NCI-H1092 (cell line): ENCODE data around the gene NDUFV1.
A peak's percentile ranks its signal among the peaks of the same experiment; 100 is the strongest.

Source experiments
- DNase-seq: peaks from one replicate; lab custom pipeline; 2025; lab: John Stamatoyannopoulos, UW

NDUFV1 gene

DNA sequence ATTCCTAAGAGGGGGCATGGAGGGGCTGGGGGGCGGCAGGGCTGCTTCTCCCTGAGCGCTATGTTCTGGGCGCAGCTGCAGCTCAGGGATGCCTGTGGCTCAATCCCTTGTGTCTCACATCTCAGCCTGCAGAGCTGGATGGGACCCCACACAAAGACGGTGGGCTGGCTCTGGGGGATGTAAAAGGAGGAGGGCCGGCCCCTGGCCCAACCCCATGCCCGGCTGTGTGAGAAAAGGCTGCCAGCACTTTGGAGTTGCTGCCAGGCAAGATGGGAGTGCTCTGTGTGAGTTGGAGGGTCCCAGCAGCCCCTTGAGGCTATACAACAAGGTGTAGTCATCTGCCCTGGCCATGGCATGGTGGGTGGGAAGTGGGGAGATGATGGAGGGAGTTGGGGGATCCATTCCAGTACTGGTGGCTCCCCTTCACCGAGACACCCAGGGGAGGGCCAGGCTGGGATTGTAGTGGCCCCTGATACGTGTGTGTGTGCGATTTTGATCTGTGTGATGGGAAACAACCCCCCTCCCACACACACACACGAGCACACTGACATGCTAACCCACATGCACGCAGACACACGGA, 34.1 kb downstream of the NDUFV1 start:
- DNase-seq, result no peak

DNA sequence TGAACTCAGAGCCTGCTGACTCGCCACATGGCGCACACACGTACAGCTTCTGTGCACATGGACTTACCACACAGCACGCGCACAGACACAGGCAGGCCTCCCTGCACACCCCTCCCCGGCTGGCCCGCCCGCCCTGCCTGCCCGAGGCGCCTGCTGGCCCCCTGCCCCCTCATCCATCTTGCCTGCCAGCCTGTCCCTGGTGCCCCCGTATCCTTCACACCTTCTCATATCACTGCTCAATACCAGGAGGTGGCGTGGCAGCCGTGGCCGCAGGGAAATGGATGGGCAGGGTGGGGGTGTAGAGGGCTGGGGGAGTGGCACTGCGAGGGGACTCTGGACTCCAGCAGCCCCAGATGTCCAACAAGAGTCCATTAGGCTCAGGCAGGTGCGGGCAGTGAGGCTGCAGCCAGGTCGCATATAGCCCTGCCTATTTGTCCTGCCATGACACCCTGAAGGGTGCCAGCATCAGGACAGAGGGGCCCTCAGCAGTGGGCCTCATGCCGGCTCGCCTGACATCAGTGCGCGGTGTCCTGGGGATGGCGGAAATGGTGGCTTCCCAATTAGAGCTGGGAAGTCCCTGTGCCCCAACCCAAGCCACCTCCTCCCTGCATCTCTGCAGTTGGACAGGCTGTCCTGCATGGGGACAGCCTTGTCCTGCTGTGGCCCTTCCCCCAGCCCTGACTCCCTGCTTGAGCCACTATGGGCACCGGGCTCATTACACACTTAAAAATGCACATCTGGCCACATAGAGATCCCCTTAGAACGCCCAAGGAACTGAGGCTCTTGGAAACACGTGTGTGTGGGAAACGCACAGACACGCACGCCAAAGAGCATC, 34.8 kb downstream of the NDUFV1 start:
- no peak for DNase-seq

DNA sequence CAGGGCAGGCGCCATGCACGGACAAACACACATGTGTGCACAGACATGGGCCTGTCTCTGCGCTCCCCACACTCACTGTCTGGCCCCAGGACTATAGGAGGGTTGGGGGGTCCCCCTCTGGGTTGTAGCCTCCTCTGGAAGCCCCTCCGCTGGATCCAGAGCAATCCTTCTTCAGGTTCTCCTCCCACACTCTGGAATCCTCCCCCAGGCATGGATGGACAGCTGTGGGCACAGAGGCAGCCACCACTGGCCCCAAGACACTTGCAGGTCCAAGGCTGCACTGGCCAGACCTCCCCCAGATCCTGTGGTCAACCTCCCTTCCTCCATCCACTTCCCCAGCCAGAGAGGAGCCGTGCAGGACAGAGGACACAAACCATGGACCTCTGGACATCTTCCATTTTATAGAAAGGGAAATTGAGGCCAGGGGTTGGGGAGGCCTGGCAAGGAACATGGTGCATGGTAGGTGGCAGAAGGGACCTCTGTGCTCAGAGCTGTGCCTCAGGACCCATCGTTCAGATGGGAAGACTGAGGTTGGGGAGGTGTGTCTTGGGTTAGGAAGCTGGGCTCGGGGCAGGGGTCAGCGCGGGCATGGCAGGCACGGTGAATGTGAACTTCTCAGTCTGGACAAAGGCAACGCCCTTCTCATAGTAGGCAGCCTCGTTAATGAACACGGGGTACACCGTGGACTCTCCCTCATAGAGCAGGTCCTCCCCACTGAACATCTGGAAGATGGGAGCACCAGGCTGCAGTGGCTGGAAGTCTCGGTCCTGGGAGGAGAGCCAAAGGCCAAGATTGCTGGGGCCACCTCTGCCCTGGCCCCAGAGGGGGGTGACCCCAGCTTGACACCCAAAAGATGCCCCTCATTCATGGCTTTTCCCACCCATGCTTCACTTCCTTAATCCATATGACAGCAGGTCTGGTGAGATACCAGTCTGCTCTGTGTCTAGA, 35.7 kb downstream of the NDUFV1 start:
- no peak for DNase-seq

DNA sequence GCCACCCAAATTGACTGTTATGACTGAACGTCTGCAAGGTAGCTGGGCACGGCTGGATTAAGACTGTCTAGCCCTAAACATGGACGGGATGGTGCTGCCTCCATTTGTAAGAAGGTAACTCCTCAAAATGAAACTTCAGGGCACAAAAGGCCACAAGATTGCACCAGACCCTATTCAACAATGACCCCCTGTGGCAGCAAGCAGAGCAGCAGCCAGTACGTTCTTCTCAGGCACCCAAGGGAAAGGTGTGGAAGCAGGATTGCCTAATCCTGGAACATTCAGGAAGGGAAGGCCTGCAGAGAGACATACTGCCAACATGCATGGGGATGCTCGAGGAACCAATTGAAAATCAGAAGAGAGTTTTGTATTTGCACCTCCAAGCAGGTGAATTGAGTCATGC, 37.3 kb downstream of the NDUFV1 start:
- DNase-seq, result no peak

DNA sequence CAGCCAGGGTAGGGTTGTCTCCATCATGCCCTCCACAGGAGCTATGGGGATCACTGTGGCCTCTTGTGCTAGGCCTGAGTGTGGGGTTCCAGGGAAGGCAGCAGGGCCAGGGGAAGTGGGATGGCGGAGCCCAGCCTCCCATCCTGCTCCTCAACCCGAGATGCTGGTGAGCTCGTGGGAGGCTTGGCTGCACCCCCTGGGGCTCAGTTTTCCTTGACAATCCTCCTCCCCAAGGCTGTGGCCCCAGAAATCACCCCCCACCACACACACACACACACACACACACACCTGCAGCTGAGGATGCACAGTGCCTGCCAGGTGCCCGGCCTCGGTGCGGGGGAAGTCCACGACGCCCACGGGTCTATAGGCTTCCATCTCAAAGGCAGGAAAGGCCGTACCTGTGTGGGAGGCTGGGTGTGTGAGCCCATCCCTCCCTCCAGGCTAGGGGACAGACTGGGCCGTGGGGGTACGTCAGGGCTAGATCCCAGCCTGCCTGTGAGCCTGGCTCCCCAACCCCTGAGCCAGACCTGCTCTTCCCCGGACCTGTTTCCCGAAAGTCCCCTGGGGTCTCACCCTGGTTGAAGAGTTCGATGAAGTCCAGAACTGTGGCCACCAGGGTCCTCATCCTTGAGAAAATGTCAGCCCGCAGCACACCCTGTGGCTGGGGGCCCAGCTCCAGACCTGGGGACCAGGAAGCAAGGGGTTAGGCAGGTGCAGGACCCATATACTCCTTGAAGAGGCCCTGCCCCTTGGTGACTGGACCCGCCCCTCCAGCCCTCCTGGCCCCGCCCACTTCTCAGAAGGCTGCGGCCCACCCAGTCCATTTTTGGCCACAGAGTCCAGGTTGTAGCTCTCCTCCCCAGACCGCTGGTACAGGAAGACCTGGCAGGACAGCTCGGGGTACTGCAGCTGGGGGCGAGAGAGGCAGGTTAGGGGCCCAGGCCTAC, 38.0 kb downstream of the NDUFV1 start:
- DNase-seq, result no peak

DNA sequence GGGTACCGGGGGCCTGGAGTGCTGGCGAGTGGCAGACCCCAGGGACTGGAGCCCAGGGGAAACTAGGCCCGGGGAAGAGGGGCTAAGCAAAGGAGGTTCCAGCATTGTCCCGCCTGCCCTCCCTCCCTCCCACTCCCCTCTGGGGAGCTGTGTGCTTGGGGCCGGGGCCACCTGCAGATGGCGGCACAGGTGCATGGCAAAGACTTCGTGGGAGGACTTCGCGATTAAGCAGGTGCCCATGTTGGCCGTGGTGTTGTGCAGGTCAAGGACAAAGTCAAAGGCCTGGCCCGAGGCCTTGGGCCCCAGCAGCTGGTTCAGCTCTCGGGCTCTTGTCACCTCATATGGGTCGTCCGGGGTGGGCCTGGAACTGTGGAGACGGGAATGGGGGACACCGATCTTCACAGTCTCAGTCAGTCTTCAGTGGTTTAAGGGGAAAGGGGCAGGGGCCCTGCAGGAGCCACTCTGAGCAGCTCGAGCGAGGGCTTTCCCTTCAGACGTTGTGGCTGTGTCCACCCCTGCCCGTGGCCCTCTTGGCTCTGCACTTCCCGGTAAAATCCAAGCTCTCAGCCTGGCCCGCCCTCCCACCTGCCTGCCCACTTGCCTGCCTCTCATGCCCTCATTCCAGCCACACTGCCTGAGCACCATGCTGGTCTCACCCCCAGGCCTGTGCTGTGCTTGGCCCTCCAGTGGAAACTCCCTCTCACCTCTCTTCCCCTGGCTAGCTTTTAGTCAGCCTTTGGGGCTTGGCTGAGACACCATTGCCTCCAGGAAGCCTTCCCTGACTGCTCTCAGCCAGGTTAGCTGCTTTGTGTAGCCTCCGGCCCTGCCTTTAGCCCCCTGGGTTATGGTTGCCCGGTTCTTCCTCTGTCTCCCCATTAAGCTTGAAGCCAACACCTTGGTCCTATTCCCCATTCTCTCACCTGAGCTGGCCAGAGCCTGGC, 39.1 kb downstream of the NDUFV1 start:
- no peak for DNase-seq

DNA sequence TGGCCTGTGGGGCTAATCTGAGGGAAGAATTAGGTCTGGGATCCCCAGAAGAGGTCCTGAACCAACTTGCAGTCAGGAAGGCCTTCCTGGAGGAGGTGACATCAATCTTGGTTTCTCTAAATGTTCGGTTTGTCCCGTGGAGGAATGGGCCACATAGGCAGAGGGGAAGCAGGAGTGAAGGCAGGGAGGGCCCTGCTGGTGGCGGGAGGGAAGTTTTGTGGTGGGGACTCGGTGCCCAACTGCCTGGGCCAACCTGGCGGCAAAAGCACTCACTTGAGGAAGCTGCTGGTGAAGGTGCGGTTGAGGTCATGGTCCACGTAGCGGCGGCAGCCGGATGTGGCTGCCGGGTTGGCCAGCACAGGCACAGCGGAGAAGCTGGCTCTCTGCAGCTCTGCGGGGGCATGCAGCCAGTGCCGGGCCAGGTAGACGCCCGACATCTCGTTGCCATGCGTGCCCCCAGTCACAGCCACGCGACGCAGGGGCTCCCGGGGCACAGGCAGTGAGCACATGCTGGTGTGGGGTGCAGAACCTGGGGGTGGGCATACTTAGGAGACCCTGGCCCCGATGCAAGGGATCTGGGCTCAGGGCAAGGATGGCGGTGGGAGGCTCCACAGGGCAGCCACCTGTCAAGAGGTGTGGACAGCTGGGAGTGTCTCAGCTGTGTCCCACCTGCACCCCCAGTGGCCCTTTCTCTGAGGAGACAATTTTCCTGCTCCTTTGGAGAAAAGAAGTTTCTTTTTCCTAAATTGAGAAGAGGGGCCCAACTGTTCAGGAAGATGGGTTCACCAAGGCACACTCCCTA, 40.0 kb downstream of the NDUFV1 start:
- no peak for DNase-seq

DNA sequence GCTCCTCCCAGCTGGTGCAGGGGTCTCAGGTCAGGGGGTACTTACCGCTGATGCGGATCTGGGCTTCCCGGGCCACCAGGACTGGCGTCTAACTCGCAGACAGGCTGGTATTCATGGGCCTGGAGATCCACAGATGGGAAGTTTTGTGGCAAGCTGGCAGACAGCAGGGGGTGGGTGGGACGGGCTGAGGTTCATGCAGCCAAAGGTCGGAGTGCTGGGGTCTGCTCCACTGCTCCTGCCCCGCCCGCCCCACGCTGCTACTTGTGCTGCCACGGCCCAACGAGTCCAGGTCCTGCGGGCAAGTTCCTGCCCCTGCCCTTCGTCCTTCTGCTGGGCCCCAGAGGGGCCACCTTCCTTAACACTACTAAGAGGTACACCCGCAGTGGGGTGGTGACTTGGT, 40.7 kb downstream of the NDUFV1 start:
- DNase-seq, result no peak

DNA sequence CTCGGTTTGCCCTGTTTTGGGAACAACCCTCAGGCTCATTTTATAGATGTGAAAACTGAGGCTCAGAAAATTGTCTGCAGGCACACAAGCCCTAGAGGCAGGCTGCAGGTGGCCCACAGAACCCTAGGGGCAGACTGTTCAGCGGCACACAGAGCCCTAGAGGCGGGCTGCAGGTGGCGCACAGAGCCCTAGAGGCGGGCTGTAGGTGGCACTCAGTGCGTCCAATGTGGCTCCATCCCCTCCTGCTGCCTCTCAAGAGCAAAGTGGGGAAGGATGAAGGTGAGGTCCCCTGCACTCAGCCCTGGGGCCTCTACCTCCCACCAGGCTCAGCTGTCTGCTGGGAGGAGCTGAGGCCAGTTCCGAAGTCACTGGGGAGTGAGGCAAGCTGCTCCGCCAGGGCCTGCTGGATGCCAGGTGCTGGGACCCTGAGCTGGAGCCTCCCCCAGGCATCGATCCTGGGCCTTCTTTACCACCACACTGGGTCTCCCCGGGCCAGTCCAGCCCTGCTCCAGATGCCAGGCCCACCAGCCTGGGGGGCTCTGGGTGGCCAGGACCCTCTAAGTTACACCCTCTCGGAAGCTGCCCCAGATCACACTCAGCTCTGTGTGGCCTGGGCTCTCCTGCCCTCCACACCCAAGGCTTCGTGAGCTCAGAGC, 41.5 kb downstream of the NDUFV1 start:
- peak; percentile 14 for DNase-seq

DNA sequence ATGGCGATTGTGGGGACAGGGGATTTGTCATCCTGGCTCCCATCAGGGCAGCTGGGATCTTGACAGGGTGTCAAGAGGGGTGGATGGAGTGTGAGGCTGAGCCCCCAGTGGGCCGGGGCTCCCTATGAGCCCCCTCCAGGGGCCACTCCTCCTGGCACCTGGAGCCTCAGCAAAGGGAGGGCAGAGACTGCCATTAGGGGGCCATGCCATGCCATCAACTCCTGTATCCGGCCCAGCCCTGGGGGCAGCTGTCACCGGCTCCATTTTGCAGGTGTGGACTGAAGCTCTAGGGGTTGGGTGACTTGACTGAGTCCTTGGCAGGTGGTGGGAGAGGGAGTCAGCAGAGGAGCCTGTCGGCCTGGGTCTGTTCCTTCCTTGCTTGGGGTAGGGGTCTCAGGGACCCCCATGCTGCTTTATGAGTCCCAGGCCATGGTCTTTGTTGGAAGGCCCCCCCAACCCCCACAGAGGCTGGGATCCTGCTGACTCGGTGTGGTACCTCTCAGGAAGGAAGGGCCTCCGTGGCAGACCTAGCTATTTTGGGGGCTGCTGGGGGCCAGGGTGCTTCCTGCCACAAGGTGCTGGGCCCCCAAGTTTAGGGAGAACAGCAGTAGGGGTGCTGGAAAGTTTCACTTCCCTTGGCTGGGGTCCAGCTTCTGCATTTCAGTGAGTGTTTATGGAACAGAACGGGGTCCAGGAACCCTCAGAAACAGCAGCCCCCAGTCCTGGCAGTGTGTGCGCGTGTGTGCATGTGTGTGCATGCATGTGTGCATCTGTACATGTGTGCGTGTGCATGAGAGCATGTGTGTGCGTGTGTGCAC, 42.3 kb downstream of the NDUFV1 start:
- DNase-seq, result no peak

DNA sequence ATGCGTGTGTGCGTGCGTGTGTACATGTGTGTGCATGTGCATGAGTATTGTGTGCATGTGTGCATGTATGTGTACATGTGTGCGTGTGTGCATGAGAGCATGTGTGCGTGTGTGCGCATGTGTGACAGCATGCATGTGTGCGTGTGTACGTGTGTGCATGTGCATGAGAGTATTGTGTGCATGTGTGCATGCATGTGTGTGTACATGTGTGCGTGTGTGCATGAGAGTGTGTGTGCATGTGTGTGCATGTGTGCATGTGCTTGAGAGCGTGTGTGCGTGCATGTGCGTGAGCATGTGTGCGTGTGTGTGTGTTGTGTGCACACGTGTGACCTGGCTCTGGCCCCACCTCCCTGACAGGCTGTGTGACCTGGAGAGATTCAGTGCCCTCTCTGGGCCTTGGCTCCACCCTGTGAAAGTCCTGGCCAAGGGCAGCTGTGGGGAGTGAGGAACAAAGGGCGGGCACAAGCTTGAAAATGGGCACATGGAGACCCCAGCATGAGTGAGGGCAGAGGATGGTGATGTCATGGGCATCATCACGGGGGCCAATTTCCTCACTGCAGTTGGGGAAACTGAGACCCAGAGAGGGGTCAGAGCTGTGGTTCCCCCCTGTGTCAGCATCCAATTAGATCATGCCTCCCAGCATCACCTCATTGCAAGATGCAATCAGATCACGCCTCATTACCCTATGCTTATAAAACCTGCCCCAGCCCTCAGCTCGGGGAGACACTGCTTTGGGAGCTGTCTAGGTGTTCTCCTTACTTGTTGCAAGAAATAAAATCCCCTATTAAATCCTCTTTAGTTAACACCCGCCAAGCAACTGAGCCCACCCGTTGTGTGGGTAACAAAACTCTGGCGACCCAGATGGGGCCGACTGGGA, 43.1 kb downstream of the NDUFV1 start:
- DNase-seq, result no peak

DNA sequence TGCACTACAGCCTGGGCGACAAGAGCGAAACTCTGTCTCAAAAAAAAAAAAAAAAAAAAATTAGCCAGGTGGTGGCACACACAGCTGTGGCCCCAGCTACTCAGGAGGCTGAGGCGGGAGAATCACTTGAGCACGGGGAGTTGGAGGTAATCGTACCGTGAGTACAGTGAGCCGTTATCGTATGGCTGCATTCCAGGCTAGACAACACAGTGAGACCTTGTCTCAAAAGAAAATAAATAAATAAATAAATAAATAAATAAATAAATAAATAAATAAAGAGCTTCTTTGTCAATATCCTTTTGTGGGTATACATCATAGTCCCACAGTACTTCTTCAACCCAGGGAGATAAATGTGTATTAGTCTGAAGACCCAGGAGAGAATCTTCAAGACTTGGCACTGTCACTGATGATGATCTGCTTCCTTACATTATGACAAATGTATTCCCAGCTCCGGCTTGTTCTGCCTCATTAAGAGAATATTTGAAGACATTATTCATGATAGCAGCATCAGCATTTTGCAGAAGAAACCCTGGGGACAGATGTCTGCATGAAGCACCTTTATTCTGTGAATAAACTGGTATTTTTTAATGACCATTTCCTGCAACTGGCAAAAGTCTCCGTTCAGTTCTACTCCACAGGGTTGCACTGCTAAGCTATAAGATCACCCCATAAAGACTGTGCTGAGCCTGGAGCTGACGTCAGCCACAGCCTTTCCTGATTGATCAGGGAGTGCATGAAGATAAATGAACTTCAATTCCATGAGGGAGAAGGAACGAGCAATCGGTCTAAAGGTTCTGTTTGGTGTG, 45.4 kb downstream of the NDUFV1 start:
- no peak for DNase-seq

DNA sequence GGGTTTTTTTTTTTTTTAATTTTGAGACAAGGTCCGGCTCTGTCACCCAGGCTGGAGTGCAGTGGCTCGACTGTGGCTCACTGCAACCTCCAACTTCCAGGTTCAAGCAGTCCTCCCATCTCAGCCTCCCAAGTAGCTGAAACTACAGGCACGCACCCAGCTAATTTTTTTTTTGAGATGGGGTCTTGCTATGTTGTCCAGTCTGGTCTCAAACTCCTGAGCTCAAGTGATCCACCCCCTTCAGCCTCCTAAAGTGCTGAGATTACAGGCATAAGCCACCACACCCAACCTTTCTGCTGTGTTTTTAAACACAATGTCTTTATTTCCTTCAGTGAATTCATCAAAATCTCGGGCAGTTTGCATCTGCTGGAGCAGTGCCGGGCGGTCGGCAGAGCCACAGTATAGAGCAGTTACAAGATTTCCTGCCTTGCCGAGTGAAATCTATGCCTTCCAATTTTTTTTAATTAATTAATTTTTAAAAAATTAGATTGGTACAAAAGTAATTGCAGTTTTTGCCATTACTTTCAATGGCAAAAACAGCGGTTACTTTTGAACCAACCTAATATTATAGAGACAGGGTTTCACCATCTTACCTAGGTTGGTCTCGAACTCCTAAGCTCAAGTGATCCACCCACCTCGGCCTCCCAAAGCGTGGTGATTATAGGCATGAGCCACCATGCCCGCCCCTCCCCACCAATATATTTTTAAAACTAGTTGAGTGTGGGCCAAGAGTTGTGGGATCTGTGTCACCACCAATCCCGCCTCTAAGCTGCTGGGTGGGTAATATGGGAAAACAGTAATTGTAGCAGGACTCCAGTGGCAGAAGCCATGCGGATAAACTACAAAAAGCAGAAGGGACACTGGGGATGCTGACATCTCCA, 46.5 kb downstream of the NDUFV1 start:
- DNase-seq, result no peak

DNA sequence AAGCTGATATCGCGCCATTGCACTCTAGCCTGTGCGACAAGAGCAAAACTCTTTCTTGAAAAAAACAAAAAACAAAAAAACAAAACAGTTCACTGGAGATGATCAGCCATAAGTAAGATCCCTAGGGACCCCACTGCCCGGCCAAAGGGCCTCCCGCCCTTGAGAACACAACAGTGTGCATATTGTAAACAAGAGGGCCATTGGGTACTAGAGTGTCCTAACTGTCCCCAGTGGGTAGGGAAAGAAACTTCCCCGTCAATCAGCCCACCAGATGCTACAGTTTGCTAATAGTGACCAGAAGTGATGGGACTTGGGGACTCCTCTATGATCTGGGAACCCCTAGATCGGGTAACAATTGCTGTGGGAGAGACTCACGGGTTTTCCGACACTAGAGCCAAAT, 47.5 kb downstream of the NDUFV1 start:
- no peak for DNase-seq

DNA sequence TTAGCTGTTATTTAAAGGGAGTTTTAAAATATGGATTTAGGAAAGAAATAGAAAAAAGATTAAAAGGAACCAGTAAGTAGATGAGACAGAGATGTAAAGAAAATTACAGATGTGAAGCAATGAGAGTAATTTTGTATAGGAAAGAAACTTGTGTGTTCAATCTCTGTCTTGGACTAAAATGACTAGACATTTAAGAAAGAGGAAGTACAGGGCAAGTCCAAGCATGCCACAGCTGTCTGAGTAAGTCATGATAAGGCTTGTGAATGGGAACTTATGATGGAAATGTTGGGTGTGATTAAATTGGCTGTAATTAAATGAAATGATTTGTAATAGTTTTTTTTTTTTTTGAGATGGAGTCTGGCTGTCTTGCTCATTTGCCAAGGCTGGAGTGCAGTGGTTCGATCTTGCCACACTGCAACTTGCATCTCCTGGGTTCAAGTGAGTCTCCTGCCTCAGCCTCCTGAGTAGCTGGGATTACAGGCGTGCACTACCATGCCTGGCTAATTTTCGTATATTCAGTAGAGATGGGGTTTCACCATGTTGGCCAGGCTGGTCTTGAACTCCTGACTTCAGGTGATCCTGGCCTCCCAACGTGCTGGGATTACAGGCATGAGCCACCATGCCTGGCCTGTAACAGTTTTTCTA, 49.7 kb downstream of the NDUFV1 start:
- no peak for DNase-seq
